Adrenal gland (tissue), 5 donors: ENCODE results near the gene HPSE2.
"Not testable (repeated sequence)": the region's sequence is repeated elsewhere in the genome, so short reads cannot be mapped to it uniquely, and the experiment has no call there.

Experiments used
- POLR2A ChIP-seq, 2 donors: fragments of 450-650 bp; IDR thresholded peaks; one replicate each; pipeline ENCODE4 v1.6.1; 2017; ENCODE audit warnings: antibody characterized with exemption in 2 of 2, mild to moderate bottlenecking in 2 of 2, moderate library complexity in 1 of 2
- TF ChIP-seq, protein P1 (sequence below), 6 experiments: fragments of 450-650 bp in 4 of 6; fragments of 200-600 bp in 2 of 6; sonication (generic) in 1 of 6; IDR thresholded peaks; 1 replicate in 5 of 6; 2 replicates in 1 of 6; pipeline versions ENCODE4 v1.5.1 to v1.8.0; 2016 to 2021; ENCODE audit warnings: antibody characterized with exemption in 6 of 6, mild to moderate bottlenecking in 2 of 6, moderate library complexity in 1 of 6
- donor health status: DM: no; HTN: no; CAD: no.

DNA sequence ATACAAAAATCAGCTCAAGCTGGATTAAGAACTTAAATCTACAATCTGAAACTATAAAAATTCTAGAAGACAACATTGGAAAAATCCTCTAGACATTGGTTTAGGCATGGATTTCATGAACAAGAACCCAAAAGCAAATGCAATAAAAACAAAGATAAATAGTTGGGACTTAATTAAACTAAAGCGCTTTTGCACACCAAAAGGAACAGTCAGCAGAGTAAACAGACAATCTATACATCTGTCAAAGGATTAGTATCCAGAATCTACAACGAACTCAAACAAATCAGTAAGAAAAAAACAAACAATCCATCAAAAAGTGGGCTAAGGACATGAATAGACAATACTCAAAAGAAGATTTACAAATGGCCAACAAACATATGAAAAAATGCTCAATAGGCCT, 733.1 kb downstream of the HPSE2 start:
- TF ChIP-seq, protein P1, sequence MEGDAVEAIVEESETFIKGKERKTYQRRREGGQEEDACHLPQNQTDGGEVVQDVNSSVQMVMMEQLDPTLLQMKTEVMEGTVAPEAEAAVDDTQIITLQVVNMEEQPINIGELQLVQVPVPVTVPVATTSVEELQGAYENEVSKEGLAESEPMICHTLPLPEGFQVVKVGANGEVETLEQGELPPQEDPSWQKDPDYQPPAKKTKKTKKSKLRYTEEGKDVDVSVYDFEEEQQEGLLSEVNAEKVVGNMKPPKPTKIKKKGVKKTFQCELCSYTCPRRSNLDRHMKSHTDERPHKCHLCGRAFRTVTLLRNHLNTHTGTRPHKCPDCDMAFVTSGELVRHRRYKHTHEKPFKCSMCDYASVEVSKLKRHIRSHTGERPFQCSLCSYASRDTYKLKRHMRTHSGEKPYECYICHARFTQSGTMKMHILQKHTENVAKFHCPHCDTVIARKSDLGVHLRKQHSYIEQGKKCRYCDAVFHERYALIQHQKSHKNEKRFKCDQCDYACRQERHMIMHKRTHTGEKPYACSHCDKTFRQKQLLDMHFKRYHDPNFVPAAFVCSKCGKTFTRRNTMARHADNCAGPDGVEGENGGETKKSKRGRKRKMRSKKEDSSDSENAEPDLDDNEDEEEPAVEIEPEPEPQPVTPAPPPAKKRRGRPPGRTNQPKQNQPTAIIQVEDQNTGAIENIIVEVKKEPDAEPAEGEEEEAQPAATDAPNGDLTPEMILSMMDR (IDR thresholded peaks at IDR 0.05), result not testable (repeated sequence)
- TF ChIP-seq POLR2A (IDR thresholded peaks at IDR 0.05), result not testable (repeated sequence)
